Measurements from ENCODE around the gene CLDN4. TPM values are rescaled to one million over a fixed set of nuclear protein-coding genes. Genes with fewer than 3 reads are reported as not detected.
A peak's percentile ranks its signal among the peaks of the same experiment; 100 is the strongest.
"Not testable (repeated sequence)": the region's sequence is repeated elsewhere in the genome, so short reads cannot be mapped to it uniquely, and the experiment has no call there.

CLDN4 gene
- total and polyA plus RNA-seq, 2 experiments from 2014 or later = 570 to 909 TPM

DNA sequence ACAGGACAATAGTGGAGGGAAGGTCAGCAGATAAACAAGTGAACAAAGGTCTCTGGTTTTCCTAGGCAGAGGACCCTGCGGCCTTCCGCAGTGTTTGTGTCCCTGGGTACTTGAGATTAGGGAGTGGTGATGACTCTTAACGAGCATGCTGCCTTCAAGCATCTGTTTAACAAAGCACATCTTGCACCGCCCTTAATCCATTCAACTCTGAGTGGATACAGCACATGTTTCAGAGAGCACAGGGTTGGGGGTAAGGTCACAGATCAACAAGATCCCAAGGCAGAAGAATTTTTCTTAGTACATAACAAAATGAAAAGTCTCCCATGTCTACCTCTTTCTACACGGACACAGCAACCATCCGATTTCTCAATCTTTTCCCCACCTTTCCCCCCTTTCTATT is 34.1 kb upstream of the CLDN4 start:
- not testable (repeated sequence) for H3K27me3 ChIP-seq; H3K79me2 ChIP-seq; H4K20me1 ChIP-seq (ENCODE audit: insufficient read depth, poor library complexity, severe bottlenecking); H3K4me3 ChIP-seq; H3K9me2 ChIP-seq (replicated peaks; ENCODE audit: insufficient read depth); H2AFZ ChIP-seq; H3K36me3 ChIP-seq (replicated peaks; ENCODE audit: insufficient read depth, low read depth); H3K27ac ChIP-seq; H3K4me2 ChIP-seq; DNase-seq (ENCODE audit: low spot score); H3K9me3 ChIP-seq (ENCODE audit: low read depth)
- peaks cover 19% of the 10 kb centered on the region for H3K4me1 ChIP-seq (ENCODE audit: insufficient read depth)
- WGBS (ENCODE audit: low lambda C conversion rate, missing lambda C conversion rate) = 47% methylated on average over 4 of the region's 6 CpGs

DNA sequence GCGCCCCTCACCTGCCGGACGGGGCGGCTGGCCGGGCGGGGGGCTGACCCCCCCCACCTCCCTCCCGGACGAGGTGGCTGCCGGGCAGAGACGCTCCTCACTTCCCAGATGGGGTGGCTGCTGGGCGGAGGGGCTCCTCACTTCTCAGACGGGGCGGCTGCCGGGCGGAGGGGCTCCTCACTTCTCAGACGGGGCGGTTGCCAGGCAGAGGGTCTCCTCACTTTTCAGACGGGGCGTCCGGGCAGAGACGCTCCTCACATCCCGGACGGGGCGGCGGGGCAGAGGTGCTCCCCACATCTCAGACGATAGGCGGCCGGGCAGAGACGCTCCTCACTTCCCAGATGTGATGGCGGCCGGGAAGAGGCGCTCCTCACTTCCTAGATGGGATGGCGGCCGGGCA is 33.6 kb upstream of the CLDN4 start:
- H3K27me3 ChIP-seq; H4K20me1 ChIP-seq (ENCODE audit: insufficient read depth, poor library complexity, severe bottlenecking); H3K9me2 ChIP-seq (replicated peaks; ENCODE audit: insufficient read depth); H3K9me3 ChIP-seq (ENCODE audit: low read depth); H3K4me3 ChIP-seq; H3K27ac ChIP-seq; DNase-seq (ENCODE audit: low spot score); H3K79me2 ChIP-seq; H3K36me3 ChIP-seq (replicated peaks; ENCODE audit: insufficient read depth, low read depth); H3K4me2 ChIP-seq; H2AFZ ChIP-seq: not testable (repeated sequence)
- 98% methylated on average over 7 of the region's 34 CpGs for WGBS (ENCODE audit: low lambda C conversion rate, missing lambda C conversion rate)
- peaks cover 19% of the 10 kb centered on the region for H3K4me1 ChIP-seq (ENCODE audit: insufficient read depth)

DNA sequence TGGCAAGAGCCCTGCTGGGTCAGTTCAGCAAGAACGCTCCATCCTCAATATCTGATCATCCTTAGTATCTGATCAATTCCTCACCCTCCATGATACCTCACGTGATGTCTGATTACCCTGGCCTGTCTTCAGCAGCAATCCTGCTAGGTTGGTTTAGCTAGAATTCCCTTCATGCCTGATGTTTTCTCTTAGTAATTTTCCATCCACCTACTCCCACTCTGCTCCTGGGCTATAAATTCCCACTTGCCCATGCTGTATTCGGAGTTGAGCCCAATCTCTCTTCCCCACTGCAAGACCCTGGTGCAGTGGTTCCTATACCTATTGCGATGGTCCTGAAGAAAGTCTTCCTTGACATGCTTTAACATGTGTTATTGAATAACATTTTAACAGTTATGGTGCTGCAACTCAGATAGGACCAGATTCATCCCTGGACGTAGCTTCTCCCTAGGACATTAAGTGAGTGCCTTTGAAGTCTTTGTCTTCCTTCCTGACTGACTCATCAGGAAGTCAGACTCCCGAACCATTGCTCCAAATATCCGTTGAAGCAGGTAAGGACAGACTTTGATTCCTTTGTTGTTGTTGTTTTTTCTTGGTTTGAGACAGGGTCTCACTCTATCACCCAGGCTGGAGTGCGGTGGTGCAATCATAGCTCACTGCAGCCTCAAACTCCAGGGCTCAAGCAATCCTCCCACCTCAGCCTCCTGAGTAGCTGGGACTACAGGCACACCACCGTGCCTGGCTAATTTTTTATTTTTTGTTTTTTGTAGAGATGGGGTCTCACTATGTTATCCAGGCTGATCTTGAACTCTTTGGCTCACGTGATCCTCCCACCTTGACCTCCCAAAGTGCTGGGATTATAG is 31.3 kb upstream of the CLDN4 start:
- Histone ChIP-seq H3K4me2 (no peak overlapping the region), H2AFZ (no peak overlapping the region), H3K4me3 (no peak overlapping the region), H3K9me2 (replicated peaks; ENCODE audit: insufficient read depth) (no peaks in the 10 kb centered on the region), H3K27ac (peak overlapping the region; percentile 41), H3K9me3 (ENCODE audit: low read depth) (no peaks in the 10 kb centered on the region), H3K79me2 (no peaks in the 10 kb centered on the region), H3K27me3 (no peaks in the 10 kb centered on the region), H4K20me1 (ENCODE audit: insufficient read depth, poor library complexity, severe bottlenecking) (no peaks in the 10 kb centered on the region), H3K36me3 (replicated peaks; ENCODE audit: insufficient read depth, low read depth) (no peaks in the 10 kb centered on the region), H3K4me1 (ENCODE audit: insufficient read depth) (peaks cover 3% of the 10 kb centered on the region)
- WGBS (ENCODE audit: low lambda C conversion rate, missing lambda C conversion rate) = 59% methylated on average over 10 of the region's 10 CpGs
- TF ChIP-seq EZH2phosphoT487 (IDR thresholded peaks at IDR 0.05; ENCODE audit: low read depth, severe bottlenecking, unreplicated experiment) (no peak), EZH2 (IDR thresholded peaks at IDR 0.05; ENCODE audit: borderline replicate concordance) (no peak)
- TF ChIP-seq, protein P1, sequence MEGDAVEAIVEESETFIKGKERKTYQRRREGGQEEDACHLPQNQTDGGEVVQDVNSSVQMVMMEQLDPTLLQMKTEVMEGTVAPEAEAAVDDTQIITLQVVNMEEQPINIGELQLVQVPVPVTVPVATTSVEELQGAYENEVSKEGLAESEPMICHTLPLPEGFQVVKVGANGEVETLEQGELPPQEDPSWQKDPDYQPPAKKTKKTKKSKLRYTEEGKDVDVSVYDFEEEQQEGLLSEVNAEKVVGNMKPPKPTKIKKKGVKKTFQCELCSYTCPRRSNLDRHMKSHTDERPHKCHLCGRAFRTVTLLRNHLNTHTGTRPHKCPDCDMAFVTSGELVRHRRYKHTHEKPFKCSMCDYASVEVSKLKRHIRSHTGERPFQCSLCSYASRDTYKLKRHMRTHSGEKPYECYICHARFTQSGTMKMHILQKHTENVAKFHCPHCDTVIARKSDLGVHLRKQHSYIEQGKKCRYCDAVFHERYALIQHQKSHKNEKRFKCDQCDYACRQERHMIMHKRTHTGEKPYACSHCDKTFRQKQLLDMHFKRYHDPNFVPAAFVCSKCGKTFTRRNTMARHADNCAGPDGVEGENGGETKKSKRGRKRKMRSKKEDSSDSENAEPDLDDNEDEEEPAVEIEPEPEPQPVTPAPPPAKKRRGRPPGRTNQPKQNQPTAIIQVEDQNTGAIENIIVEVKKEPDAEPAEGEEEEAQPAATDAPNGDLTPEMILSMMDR (IDR thresholded peaks at IDR 0.05; ENCODE audit: poor library complexity) = no peak
- no peak for DNase-seq (ENCODE audit: low spot score)

DNA sequence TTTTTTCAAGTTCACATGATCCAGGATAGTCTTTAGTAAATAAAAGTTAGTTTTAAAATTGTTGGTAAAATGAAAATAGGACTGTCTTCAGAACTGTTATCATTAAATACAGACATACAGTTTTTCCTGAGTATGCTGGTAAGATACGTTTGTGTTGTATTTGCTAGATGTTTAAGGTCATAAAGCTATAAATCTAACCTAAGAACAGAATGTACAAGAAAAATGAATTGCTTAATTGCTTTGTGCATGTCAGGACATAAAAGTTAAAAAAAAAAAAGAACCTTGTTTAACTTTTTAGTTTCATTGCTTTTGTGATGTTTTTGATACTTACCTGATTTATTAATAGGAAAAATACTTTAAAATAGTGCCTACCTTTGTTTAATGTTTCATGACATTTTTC is 29.2 kb upstream of the CLDN4 start:
- H4K20me1 ChIP-seq (ENCODE audit: insufficient read depth, poor library complexity, severe bottlenecking) = no peaks in the 10 kb centered on the region
- no peak overlapping the region for H3K4me3 ChIP-seq
- peak overlapping the region; percentile 36 for H3K4me2 ChIP-seq
- H2AFZ ChIP-seq = no peak overlapping the region
- no peaks in the 10 kb centered on the region for H3K36me3 ChIP-seq (replicated peaks; ENCODE audit: insufficient read depth, low read depth)
- H3K9me3 ChIP-seq (ENCODE audit: low read depth) = no peaks in the 10 kb centered on the region
- H3K79me2 ChIP-seq = no peaks in the 10 kb centered on the region
- TF ChIP-seq EZH2 (IDR thresholded peaks at IDR 0.05; ENCODE audit: borderline replicate concordance) (no peak), EZH2phosphoT487 (IDR thresholded peaks at IDR 0.05; ENCODE audit: low read depth, severe bottlenecking, unreplicated experiment) (no peak)
- TF ChIP-seq, protein P1 (IDR thresholded peaks at IDR 0.05; ENCODE audit: poor library complexity) = no peak
- peak overlapping the region; percentile 41 for H3K27ac ChIP-seq
- WGBS (ENCODE audit: low lambda C conversion rate, missing lambda C conversion rate) = 40% methylated on average over 1 of the region's 1 CpG
- H3K27me3 ChIP-seq = no peaks in the 10 kb centered on the region
- no peaks in the 10 kb centered on the region for H3K9me2 ChIP-seq (replicated peaks; ENCODE audit: insufficient read depth)
- DNase-seq (ENCODE audit: low spot score) = no peak
- H3K4me1 ChIP-seq (ENCODE audit: insufficient read depth) = no peaks in the 10 kb centered on the region
